OCI-LY1 (cell line): ENCODE results near the gene TULP3.

Experiments used
- CTCF ChIP-seq: fragments of 200-600 bp; sonication (generic), shearing (Covaris generic); IDR thresholded peaks from 2 replicates; pipeline ENCODE4 v1.5.1; 2017; ENCODE audit warnings: mild to moderate bottlenecking, antibody characterized with exemption, low read length, moderate library complexity, mixed read lengths
- EZH2 ChIP-seq: fragments of 200-600 bp; sonication (generic), shearing (Covaris generic); IDR thresholded peaks from 2 replicates; pipeline ENCODE4 v1.8.0; 2017; ENCODE audit warnings: borderline replicate concordance, mixed run types, mild to moderate bottlenecking, antibody characterized with exemption, low read length, moderate library complexity, mixed read lengths

DNA sequence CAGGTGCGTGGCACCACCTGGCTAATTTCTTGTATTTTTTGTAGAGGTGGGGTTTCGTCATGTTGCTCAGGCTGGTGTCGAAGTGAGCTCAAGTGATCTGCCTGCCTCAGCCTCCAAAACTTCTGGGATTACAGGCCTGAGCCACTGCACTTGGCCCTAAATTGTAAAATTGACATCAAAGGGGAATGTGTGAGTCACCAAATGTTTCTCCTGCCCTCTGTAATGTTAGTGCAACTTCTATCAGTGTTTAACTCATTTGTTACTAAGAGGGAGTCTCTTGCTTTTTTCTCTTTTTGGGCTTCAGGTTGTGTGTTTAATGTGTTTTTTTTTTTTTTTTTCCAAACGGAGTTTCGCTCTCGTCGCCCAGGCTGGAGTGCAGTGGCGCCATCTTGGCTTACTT is 2.3 kb downstream of the TULP3 start:
- TF ChIP-seq CTCF (no peak), EZH2 (no peak)
